KBM-7 (cell line): Measurements from ENCODE around the gene NUP85.
"Not testable (repeated sequence)": the region's sequence is repeated elsewhere in the genome, so short reads cannot be mapped to it uniquely, and the experiment has no call there.

Experiments used
- DNase-seq: peaks from one replicate; pipeline ENCODE4 v3.0.0-alpha.2; 2015
- in situ Hi-C: fragments of 300-500 bp; cut with MboI; formaldehyde crosslinking; loops from 2 replicates; pipeline ENCODE4 v1.14.3; 2020; ENCODE audit warnings: low sequenced_read_pairs, low pct_unique_long_range_greater_than_20kb, mixed read lengths

The NUP85 gene

DNA sequence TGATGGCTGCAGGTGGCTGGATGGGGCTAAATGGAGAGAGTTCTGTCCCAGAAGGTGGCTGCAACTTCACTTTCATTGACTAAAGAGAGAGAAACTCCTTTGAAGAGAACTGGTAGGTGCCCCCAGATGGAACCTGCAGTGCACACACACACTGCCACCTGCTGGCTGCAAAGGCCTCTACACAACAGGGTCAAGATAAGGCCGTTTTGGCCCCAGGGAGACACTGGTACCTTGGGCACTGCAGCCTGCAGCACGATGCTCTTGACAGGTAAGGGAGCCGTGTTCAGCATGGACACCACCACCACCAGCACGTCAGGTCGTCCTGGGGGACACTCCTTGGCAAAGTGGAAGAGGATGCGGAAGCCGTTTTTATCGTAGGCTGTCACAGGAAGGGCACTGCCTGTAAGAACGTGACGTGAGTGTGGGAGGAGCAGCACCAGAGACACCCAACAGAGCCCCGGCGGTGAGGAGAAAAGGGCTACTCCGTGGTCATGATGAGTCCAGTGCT is 33.3 kb downstream of the NUP85 start:
- DNase-seq: peak; percentile 63
- in situ Hi-C loops: no loop called here

DNA sequence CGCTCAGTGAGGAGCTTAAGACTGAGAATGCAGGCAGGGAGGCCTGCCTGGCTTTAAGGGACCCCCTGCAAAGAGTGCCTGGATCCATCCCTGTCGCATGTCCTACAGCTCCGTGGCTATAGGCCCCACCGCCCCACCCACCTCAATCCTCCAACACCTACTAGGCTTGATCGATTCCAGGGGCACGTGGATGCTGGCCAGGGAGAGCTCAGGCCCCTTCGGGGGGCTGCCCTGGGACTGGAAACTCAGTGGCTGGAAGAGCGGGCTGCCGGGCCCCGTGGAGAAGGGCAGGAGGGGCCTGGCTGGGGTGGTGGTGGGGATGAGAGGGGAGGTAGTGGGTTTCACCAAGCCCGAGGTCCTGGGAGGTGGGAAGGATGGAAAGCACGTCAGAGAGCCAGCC is 33.7 kb downstream of the NUP85 start:
- in situ Hi-C loops: no loop called here
- no peak for DNase-seq

DNA sequence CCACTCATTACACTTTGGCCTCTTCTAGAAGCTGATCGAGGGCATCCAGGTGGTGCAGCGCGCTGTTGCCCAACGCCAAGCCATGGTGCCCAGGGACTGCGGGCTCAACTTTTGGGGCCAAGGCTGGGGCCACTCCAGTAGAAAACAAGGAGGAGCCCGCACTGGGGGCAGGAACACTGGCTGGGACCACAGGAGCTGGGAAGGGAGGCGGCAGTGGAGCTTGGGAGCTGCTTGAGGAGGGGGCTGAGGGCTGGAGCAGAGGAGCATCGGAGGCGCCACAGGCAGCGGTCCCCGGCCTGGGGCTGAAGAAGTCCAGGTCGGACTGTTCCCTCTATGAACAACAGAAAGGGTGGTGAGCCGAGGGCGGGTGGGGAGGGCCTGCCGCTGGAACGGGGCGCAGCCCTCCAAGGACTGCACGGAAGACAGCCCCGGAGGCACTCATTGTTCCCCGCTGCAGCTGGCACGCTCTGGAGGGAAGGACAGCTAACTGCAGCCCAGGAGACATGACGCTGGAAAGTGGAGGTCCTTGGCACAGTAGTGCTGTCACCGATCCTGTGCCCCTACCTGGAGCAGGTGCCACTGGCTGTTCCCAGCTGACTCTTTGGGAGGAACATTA is 34.4 kb downstream of the NUP85 start:
- in situ Hi-C loops: no loop called here
- no peak for DNase-seq

DNA sequence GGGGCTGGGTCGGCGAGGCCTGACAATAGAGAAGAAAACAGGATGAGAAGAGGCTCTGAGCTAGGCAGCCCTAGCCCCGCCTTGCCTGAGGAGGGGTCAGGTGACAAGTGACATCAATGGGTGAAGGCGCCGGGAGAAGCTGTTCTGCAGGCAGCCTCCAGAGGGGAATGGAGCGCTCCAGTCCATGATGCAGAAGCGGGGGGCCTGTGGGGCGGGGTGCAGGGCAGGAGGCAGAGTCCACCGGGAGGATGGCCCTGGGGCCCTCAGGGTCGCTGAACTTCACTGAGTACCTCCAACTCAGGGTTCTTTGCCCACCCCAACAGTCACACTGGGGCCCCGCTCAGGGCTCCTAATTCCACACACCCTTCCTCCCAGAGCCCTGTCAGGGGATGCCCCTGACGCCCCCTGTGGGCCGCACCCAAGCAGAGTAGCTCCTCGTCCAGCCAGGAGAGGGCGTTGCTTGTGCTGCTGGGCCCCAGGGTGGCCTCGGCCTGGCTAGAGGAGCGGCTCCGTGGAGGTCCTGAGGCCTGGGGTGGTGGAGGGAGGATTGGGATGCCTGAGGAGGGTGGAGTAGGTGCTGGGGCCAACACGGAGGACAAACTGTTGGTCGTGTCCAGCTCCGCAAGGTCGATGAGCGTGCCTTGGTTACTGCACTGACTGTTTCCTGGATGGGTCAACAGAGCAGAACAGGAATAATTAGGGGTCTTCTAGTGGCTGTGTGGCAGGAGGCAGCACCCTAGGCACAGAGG is 35.1 kb downstream of the NUP85 start:
- in situ Hi-C loops: no loop called here
- peak; percentile 73 for DNase-seq

DNA sequence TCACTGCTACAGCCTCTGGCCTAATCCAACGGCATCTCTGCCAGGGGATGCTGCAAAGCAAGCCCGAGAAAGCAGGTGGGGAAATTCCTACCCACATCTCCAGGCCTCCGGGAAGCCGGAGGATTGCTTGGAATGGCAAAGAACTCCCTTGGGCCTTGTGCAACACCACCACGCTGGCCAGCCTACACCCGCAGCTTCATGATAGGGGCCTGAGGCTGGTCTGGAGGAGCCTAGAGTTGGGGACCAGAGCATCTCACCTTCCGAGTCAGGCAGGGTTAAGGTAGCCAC is 35.6 kb downstream of the NUP85 start:
- no peak for DNase-seq
- in situ Hi-C loops: no loop called here

DNA sequence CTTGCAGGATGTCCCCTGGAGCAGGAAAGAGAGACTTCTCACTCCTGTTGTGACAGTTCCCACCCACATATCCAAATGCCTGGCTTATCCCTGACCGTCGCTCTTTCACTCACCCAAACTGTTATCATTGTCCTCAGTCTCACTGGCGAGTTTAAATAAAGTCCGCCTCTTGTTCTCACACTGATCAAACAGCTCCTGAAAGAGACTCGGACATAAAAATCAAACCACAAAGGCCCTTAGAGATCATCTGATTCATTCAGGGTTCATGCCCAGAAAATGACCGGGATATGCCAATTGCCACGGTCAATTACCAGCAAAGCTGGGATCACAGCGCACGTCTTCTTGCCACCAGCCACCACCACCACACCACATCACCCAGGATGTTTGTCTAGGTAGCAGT is 36.0 kb downstream of the NUP85 start:
- in situ Hi-C loops: no loop called here
- no peak for DNase-seq

DNA sequence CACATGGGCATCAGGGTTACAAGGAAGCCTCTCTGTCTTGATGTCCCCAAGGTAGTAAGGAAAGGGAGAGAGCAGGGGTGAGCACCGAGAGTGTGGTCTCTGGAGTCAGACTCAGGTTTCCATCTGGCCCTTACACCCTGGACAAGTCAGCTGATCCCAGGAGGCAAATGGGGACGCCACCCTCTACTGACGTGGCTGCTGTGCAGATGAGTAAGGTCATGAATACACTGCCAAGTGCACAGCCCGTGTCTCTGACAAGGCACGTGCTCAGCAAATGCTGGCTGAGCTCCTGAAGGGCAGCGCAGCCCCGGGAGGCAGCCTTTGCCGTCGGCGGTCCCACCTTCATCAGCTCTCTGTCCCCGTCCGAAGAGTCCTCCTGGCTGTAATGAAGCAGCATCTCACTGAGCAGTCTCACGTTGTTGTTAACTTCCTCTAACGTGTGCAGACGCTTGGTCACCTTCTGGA is 36.5 kb downstream of the NUP85 start:
- in situ Hi-C loops: no loop called here
- no peak for DNase-seq

DNA sequence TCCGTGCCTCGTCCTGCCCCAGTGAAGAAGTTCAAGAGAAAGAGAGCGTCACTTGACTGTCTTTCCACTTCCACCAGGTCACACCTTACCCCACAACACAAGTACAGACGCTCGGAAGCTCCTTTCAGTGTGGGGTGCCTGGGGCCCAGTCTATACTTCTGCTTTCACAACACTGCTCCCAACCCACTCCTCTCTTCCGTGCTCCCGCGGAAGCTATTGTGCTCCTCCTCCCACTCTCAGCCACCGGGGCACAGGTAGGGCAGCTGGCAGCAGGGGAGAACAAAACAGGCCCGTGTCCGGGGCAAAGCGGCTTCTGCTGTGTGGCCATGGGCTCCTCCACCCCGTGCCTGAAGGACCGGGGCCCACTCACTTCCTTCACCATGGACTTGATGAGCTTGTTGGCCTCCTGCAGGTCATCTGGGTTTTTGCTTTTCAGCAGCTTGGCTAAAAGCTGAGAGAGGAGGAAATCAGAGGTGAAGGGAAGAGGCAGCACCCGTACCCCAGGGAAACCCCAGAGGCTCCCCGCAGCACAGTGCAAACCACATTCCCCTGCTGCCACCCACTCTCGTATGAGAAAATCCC is 37.1 kb downstream of the NUP85 start:
- no peak for DNase-seq
- in situ Hi-C loops: no loop called here

DNA sequence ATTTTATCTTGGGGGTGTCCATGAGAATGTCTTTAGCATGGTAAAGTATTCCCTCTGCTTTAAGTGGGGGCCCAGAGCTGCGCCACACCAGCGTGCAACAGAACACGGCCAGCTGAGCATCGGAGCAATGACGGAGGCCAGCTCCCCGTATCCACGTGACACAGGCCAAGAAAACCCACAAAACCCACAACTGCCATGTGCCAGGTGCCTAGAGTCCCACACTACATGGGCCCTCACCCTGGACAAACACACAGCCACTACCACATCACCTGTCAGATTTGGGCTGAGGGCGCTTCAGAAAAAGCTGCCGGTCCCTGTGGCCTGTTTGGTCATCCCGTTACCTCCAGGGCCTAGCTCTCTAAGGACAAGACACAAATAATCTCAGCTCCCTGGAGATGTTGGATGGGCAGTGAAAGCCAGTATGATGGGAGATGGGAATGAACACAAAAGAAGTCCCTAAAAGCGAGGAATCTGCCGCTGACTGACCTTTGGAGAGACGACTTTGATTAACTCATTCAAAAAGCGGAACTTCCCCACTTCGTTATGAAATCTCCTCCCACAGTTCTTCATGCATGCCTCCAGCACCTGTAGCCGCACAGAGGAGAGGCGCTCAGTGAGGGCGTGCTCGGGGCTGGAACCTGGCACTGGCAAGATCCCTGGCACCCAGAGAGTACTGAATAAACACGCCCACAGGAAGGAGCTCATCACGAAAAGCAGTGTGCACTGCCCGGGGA is 38.8 kb downstream of the NUP85 start:
- no peak for DNase-seq
- in situ Hi-C loops: no loop called here

DNA sequence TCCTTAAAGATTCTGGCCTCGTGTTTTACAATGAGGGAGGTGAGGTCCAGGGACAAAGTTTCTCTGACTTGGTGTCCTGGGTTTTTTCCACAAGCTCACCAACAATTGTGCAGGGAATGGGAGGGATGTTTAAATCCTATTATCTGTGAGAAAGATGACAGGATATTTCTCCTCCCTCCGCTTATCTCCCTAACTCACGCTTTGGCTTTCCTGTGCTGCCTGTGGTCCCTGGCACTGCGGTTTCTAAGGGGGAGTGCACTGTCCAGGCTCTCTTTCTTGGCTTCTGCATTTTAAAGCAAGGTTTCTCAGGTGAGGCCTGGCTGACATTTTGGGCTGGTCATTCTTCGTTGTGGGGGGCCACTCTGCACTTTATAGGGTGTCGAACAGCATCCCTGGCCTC is 39.5 kb downstream of the NUP85 start:
- in situ Hi-C loops: no loop called here
- DNase-seq: no peak

DNA sequence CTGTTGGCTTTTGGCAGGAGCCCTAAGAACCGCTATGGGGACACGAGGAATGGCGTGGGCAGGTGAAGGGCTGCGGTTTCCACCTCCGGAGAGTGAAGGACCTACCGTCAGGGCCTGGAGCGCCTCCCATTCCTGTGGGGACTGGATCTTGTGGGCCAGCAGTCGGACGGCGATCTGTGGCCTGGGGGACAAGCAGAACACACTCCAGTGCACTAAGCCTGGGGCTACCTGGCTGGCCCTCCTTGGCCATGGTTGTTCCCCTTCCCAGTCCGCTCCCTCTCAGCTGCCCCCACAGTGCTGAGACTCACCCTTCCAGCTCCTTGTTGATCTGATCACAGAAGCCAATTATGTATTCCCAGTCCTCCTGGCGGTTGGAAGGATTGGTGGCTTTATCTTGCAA is 40.9 kb downstream of the NUP85 start:
- in situ Hi-C loops: no loop called here
- DNase-seq: no peak

DNA sequence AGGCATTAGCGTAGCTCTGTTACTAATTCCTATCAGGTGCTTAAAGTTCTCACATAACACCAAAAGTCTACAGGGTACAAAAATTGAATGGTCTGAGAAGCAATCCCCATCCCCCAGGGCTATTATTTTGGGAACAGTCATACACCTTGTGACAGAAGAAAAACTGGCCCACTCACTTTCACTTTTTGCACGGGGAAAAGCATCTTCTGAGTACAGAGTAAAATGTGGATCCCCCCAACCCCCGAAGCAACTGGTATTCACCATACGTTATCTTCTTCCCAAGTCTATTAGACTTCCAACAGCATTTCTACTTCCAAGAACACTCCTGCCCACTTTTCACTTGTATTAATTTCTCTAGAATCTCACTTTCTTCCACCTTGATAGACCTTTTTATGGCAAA is 44.1 kb downstream of the NUP85 start:
- in situ Hi-C loops: no loop called here
- no peak for DNase-seq

DNA sequence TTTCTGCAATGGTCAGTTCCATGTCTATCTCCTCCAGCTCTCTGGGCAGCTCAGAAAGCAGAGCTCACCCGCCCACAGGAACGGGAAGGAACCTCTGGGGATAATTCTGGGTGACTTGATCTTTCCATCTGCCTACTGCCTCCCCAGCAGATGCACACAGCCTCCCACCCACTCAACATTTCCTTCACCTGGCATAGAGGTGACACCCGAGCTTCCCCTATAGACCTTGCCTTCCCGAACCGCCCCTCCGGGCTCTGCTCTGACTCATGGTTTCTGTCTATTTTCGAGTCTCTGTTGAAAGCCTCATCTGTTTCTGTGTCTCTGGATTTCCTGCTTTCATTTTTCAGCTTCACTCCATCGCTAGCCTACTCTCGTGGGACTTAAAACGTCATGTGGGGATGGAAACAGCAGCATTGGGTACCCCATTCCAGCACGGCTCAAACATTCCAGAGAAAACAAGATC is 44.6 kb downstream of the NUP85 start:
- in situ Hi-C loops: no loop called here
- no peak for DNase-seq

DNA sequence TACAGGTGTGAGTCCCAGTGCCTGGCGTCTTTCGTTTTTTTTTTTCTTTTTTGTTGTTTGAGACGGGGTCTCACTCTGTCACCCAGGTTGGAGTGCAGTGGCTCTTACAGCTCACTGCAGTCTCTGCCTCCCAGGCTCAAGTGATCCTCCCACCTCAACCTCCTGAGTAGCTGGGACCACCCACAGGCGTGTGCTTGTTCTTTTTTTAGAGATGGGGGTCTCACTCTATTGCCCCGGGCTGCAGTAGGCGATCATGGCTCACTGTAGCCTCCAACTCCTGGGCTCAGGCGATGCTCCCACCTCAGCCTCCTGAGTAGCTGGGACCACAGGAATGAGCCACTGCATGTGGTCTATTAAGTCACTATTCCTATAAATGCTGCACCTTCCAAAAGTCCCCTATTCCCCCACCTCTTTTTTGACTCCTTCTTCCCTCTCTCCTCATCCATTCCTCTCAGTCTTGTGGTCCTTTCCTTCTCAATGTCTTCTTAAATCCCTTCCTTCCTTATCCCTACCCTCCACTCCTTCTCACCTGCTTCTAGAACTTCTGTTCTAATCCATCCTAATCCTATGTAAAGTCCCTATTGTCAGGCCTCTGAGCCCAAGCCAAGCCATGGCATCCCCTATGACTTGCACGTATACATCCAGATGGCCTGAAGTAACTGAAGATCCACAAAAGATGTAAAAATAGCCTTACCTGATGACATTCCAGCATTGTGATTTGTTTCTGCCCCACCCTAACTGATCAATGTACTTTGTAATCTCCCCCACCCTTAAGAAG is 46.7 kb downstream of the NUP85 start:
- DNase-seq: no peak
- in situ Hi-C loops: no loop called here

DNA sequence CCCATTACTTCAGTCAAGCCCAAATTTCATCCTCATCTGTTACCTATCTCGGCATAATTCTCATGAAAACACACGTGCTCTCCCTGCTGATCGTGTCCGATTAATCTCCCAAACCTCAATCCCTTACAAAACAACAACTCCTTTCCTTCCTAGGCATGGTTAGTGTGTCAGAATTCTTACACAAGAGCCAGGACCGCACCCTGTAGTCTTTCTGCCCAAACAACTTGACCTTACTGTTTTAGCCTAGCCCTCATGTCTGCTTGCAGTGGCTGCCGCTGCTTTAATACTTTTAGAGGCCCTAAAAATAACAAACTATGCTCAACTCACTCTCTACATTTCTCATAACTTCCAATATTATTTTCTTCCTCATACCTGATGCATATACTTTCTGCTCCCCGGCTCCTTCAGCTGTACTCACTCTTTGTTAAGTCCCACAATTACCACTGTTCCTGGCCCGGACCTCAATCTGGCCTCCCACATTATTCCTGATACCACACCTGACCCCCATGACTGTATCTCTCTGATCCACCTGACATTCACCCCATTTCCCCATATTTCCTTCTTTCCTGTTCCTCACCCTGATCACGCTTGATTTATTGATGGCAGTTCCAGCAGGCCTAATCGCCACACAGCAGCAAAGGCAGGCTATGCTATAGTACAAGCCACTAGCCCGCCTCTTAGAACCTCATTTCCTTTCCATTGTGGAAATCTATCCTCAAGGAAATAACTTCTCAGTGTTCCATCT is 50.6 kb downstream of the NUP85 start:
- in situ Hi-C loops: not testable (repeated sequence)

DNA sequence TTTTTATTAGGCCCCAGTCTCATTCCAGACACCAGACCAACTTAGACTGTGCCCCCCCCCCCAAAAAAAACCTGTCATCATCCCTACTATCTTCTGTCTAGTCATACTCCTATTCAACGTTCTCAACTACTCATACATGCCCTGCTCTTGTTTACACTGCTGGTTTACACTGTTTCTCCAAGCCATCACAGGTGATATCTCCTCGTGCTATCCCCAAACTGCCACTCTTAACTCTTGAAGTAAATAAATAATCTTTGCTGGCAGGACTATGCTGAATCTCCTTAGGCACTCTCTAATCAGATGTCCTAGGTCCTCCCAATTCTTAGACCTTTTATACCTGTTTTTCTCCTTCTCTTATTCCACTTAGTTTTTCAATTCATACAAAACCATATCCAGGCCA is 51.7 kb downstream of the NUP85 start:
- in situ Hi-C loops, DNase-seq: not testable (repeated sequence)

More for the DNA sequence above, 50.6 kb downstream of the NUP85 start:
- not testable (repeated sequence) for DNase-seq

DNA sequence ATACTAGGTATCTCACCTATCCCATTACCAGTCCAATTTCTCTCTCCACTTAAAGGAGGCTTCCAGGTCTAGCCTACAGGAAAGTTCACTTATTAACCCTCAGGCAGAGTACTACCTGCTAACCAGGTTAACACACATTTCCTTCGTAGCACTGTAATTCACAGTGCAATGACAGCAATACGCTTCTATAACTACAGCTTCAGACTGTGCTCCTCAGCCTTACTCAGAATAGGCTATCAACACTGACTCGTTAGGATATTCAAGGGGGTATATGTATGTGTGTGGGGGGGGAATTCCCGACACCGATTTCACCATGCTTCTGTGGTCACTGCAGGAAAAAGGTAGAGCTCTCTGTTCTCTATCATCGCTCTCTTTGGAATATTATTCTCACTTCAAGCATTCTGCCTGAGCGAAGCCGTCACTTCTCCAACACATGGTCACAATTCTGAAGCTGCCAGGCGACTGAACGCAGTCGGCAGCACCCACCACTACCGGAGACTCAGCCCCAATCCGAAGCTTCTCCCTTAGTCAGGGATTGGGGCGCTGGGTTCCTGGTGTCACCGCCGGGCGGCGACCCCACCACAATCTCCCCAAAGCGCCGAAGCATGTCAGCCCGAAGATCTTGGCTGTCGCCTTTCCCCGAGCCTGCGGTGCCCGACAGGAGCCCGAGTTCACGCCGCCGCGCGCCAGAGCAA is 55.3 kb downstream of the NUP85 start:
- DNase-seq: no peak
- in situ Hi-C loops: no loop called here
